Motor neuron (in vitro differentiated cells): ENCODE data around the gene SDK1. TPM values are rescaled to one million over a fixed set of nuclear protein-coding genes. Genes with fewer than 3 reads are reported as not detected.
A peak's percentile ranks its signal among the peaks of the same experiment; 100 is the strongest.

Experiments used
- ATAC-seq, 8 experiments: fragments of 200-7000 bp; cut with Tn5 transposase; replicated peaks in 6 of 8; 2 replicates each; pipeline ENCODE4 v1.8.0; 2021; ENCODE audit warnings: mild to moderate bottlenecking in 8 of 8, moderate library complexity in 8 of 8
- H3K27ac ChIP-seq, 2 donors: fragments of 250-450 bp; sonication (Bioruptor Pico); 2 replicates each; pipeline ENCODE4 v1.9.0; 2021; ENCODE audit warnings: antibody characterized with exemption in 2 of 2, mild to moderate bottlenecking in 2 of 2, moderate library complexity in 1 of 2
- H3K4me1 ChIP-seq, 2 donors: fragments of 250-450 bp; sonication (Bioruptor Pico); replicated peaks in 1 of 2; 2 replicates each; pipeline ENCODE4 v1.6.1; 2021; ENCODE audit warnings: antibody characterized with exemption in 2 of 2, mild to moderate bottlenecking in 2 of 2, moderate library complexity in 1 of 2
- H3K4me3 ChIP-seq, 5 donors: fragments of 250-450 bp; sonication (Bioruptor Pico); 2 replicates each; pipeline ENCODE4 v1.9.0; 2021; ENCODE audit warnings: antibody characterized with exemption in 5 of 5, mild to moderate bottlenecking in 5 of 5, moderate library complexity in 4 of 5
- WGBS, 10 experiments: fragments of 450-650 bp; shearing (Covaris generic); methylation state at CpG; one replicate each; pipeline ENCODE4 v1.0.0; 2022; 5-methylcytosine and 5-hydroxymethylcytosine counted together
- in situ Hi-C, 9 experiments: fragments of 400-800 bp; cut with MboI; loops; one replicate each; pipeline ENCODE4 v1.15.0; 2021; ENCODE audit warnings: low sequenced_read_pairs in 9 of 9, low pct_unique_long_range_greater_than_20kb in 2 of 9; ENCODE audit not compliant: unreplicated experiment in 9 of 9
- total RNA-seq, 8 experiments: library from RNA; unstranded; fragments of 300-600 nt; gene quantifications; 2 replicates each; pipeline versions ENCODE4 v1.2.3 to v1.2.4, GENCODE V29; 2022

Gene SDK1
- total RNA-seq, 8 experiments from 2014 or later = 0.66 to 30.6 (median 8.0) TPM

DNA sequence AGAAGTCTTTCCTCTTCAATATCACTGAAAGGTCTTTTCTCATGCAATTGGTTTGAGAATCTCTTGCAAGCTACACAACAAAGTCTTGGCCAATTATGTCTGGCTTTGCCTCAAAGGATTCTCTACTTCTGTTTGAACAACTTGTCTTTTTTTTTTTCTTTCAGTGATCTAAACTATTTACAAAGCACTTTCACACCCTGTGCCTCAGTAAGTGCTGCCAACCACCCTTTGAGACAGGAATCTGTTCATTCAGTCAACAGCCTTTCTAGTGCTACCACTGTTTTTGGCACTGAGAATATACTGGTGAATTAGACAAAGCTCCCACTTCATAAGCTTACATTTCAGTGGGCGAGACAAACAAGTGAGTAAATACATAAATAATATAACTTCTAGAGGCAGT lies 26.9 kb upstream of the SDK1 start:
- H3K4me3 ChIP-seq = no peak overlapping the region
- 0 to 100% (median 50%) methylated on average over 1 of the region's 1 CpG; no CpG with 5 or more reads in 5 of the 10 experiments for WGBS, 10 experiments
- peak in 1 of 8 experiments; percentile 72 for ATAC-seq
- in situ Hi-C loops = no loop called here
- H3K27ac ChIP-seq = no peak overlapping the region
- peaks cover 12% of the 10 kb centered on the region in 2 donors for H3K4me1 ChIP-seq

DNA sequence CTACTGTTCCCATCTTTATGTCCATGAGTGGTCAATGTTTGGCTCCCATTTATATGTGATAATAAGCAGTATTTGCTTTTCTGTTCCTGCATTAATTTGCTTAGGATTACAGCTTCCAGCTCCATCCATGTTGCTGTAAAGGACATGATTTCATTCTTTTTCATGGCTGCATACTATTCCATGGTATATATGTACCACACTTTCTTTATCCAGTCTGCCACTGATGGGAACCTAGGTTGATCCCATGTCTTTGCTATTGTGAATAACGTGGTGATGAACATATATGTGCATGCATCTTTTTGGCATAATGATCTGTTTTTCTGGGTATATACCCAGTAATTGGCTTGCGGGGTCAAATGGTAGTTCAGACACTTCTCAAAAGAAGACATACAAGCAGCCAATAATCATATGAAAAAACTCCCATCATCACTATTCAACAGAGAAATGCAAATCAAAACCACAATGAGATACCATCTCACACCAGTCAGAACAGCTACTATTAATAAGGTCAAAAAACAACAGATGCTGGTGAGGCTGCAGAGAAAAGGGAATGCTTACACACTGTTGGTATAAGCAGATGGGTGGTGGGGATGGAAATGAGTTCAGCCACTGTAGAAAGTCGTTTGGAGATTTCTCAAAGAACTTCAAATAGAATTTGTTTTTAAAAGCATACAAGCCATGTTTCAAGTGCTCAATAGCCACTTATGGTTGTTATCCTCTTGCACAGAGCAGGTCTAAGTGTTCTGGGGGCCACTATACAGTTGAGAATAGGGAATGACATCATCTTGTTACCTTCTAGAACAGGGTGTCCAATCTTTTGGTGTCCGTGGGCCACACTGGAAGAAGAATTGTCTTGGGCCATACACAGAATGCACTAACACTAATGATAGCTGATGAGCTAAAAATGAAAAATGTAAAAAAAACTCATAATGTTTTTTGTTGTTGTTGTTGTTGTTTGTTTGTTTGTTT lies 23.2 kb upstream of the SDK1 start:
- ATAC-seq = no peak
- peaks cover 6 to 10% of the 10 kb centered on the region in 2 donors for H3K4me1 ChIP-seq
- H3K4me3 ChIP-seq = no peak overlapping the region
- no peak overlapping the region for H3K27ac ChIP-seq
- in situ Hi-C loops = loop anchor here in 1 of 9 experiments (25.0 kb wide), 1 partner anchor 391 kb away; no protein-coding TSS in a partner anchor
- 25 to 100% (median 80%) methylated on average over 1 to 4 of the region's 4 CpGs for WGBS, 10 experiments

DNA sequence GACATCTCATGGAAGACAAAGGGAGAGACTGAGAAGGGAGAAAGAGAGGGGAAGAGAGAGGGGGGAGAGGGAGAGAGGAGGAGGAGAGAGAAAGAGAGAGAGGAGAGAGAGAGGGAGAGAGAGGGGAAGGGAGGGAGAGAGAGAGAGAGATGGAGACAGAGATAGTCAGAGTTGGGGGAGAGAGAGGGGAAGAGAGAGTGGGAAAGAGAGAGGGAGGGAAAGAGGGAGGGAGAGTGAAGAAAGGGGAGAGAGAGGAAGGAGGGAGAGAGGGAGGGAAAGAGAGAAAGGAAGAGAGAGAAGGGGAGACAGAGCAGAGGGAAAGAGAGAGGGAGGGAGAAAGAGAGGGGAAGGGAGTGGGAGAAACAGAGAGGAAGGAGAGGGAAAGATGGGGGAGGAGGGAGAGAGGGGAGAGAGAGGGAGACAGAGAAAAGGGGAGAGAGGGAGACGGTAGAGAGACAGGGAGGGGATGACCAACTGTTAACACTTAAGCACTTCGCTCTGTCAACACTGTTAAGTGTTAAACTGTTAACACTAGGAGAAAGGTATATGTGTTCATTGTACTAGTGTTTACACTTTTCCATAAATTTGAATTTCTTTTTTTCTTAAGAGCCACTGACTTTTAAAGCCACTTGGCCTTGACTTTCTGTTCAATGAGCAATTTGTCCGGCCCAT lies 21.8 kb upstream of the SDK1 start:
- Histone ChIP-seq H3K4me3 (no peak overlapping the region), H3K4me1 (peaks cover 0 to 3% of the 10 kb centered on the region in 2 donors), H3K27ac (no peak overlapping the region)
- ATAC-seq = no peak
- WGBS, 10 experiments = 64 to 100% (median 100%) methylated on average over 1 to 2 of the region's 3 CpGs; no CpG with 5 or more reads in 5 of the 10 experiments
- in situ Hi-C loops = loop anchor here in 1 of 9 experiments (25.0 kb wide), 1 partner anchor 392 kb away; no protein-coding TSS in a partner anchor

DNA sequence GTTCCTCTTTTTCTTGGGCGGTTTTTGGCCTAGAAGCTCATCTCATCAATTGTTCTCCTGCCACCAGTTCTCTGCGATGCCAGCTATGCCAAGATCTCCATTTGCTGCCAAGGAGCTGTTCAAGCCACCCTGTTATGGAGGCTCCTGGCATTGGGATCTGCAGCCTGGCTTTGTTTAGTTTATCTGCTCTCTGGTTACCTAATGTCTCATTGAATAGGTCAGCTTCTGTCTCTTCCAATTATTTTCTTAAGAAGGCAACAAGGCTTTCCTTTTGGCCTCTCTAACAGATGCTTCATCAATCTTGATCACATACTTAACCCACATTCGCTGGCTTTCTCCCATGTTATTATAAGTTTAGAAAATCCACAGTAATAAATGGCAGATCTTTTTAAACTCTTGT lies 20.6 kb upstream of the SDK1 start:
- Histone ChIP-seq H3K4me1 (peaks cover 0 to 3% of the 10 kb centered on the region in 2 donors), H3K27ac (no peak overlapping the region), H3K4me3 (no peak overlapping the region)
- no peak for ATAC-seq
- in situ Hi-C loops = loop anchor here in 1 of 9 experiments (25.0 kb wide), 1 partner anchor 393 kb away; no protein-coding TSS in a partner anchor
- 0 to 100% (median 63%) methylated on average over 1 to 2 of the region's 3 CpGs; no CpG with 5 or more reads in 1 of the 10 experiments for WGBS, 10 experiments

DNA sequence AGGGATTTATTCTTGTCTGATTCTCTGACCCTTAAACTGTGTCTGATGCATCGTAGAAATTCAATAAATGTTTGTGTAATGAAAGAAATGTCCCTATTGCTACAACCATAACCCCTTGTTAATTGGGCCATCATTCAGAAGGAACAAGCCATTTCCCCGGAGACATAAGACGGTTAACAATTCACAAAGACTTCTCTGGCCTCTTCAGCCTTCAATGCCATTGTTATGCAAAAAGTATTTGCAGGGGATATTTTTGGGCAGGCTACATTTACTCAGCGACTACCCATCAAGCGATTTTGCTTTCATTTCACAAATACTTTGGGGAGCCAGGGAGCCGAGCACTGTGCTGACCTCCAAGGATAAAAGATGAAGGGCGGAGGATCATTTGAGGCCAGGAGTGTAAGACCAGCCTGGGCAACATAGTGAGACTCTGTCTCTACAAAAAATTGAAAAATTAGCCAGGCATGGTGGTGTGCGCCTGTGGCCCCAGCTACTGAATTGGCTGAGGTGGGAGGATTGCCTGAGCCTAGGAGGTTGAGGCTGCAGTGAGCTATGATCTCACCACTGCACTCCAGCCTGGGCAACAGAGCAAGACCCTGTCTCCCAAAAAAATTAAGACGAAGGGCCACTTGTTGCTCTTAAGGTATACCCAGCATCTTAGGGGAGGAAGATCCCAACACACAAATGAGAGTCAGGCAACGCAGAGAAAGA lies 20.0 kb upstream of the SDK1 start:
- in situ Hi-C loops = loop anchor here in 1 of 9 experiments (25.0 kb wide), 1 partner anchor 394 kb away; no protein-coding TSS in a partner anchor
- H3K4me1 ChIP-seq = peaks cover 0 to 3% of the 10 kb centered on the region in 2 donors
- ATAC-seq = no peak
- no peak overlapping the region for H3K27ac ChIP-seq
- H3K4me3 ChIP-seq = no peak overlapping the region
- WGBS, 10 experiments = 20 to 83% (median 47%) methylated on average over 1 to 10 of the region's 10 CpGs; no CpG with 5 or more reads in 1 of the 10 experiments

DNA sequence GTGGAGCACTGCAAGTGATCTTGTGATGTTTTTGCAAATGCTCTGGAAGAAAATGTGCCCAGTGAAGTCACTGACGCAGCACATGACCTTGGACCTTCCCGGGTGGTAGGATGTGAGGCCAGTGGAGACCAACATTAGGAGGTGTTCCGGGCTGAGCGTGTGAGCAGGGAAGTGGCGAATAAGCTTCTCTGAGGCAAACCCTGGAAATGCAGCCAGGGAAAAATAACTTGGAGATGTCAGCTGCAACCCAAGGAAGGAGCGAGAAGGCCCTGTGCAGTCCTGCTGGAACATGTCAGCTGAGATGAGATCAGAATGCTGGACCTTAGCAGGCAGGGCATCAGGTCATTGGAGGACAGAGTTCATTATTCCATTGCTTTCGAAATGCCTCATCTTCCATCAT lies 18.6 kb upstream of the SDK1 start:
- WGBS, 10 experiments = 18 to 100% (median 87%) methylated on average over 3 to 4 of the region's 7 CpGs; no CpG with 5 or more reads in 4 of the 10 experiments
- H3K4me3 ChIP-seq = no peak overlapping the region
- ATAC-seq = peak in 5 of 8 experiments; percentile 50 to 75 (median 58)
- H3K4me1 ChIP-seq = peaks cover 0 to 3% of the 10 kb centered on the region in 2 donors
- in situ Hi-C loops = loop anchor here in 1 of 9 experiments (25.0 kb wide), 1 partner anchor 395 kb away; no protein-coding TSS in a partner anchor
- H3K27ac ChIP-seq = no peak overlapping the region

DNA sequence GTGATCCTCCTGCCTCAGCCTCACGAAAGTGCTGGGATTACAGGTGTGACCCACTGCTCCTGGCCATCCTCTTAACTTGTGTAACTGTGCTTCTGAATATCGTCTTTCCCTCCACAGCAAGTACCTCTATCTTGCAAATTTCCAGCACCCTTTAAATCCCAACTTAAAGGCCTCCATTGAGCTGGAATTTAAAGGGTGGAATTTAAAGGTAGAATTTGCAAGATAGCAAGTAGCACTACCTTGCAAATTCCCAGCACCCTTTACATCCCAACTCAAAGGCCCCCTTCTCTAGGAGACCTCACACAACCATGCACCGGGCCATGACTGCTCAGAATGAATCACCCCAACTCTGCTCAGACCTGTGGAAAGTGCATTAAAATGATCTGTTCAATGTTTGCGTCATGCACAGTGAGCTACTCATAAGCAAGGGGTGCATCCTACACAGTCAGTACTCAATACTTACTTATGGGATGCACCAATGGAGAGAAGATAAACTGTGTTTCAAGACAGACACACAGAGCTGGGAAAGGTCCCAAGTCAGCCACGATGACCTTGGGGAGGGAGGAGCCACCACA lies 17.8 kb upstream of the SDK1 start:
- no peak for ATAC-seq
- Histone ChIP-seq H3K27ac (no peak overlapping the region), H3K4me1 (peaks cover 0 to 3% of the 10 kb centered on the region in 2 donors), H3K4me3 (no peak overlapping the region)
- in situ Hi-C loops = loop anchor here in 1 of 9 experiments (25.0 kb wide), 1 partner anchor 396 kb away; no protein-coding TSS in a partner anchor
- 29 to 76% (median 62%) methylated on average over 1 to 3 of the region's 5 CpGs; no CpG with 5 or more reads in 4 of the 10 experiments for WGBS, 10 experiments

DNA sequence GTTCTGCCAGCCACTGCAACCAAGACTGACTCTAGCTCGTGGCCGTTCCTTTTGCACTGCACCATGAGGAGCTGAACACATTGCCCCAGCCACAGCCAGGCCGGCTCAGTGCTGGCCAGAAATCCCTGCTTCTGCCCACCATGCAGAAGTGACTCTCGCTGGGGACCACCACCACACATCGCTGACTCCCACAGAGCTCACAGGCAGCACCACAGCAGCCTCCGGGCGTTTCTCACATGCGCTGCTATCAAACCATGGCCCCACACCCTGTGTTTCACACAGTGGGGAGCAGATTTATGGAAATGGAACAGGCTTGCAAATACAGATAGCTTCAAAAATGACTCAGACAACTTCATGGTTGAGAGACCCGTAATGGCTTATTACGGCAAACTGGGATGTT lies 15.4 kb upstream of the SDK1 start:
- Histone ChIP-seq H3K27ac (no peak overlapping the region), H3K4me3 (no peak overlapping the region), H3K4me1 (peaks cover 0 to 3% of the 10 kb centered on the region in 2 donors)
- in situ Hi-C loops = loop anchor here in 1 of 9 experiments (25.0 kb wide), 1 partner anchor 398 kb away; no protein-coding TSS in a partner anchor
- ATAC-seq = peak in 2 of 8 experiments; percentile 21 to 42
- WGBS, 10 experiments = 0 to 100% (median 65%) methylated on average over 1 to 7 of the region's 10 CpGs; no CpG with 5 or more reads in 3 of the 10 experiments

DNA sequence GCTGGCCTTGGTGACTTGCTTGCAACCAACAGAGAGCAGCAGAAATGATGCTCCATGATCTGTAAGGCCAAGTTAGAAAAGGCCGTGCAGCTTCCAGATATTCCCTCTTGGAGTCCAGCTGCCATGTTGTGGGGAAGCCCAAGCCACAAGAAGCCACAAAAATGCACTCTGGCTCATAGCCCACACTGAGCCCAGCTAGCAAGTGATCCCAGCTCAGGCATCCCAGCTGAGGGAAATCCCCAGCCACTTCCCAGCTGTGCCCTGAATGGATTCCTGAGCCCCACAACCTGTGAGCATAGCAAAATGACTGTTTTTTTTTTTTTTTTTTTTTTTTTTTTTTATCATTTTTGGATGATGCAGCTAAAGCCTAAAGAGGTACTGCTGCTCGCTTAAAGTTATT lies 11.1 kb upstream of the SDK1 start:
- 0 to 100% (median 70%) methylated on average over 1 to 2 of the region's 2 CpGs for WGBS, 10 experiments
- in situ Hi-C loops = loop anchor here in 1 of 9 experiments (25.0 kb wide), 1 partner anchor 403 kb away; no protein-coding TSS in a partner anchor
- H3K4me3 ChIP-seq = no peak overlapping the region
- no peak overlapping the region for H3K27ac ChIP-seq
- ATAC-seq = no peak
- no peaks in the 10 kb centered on the region for H3K4me1 ChIP-seq

DNA sequence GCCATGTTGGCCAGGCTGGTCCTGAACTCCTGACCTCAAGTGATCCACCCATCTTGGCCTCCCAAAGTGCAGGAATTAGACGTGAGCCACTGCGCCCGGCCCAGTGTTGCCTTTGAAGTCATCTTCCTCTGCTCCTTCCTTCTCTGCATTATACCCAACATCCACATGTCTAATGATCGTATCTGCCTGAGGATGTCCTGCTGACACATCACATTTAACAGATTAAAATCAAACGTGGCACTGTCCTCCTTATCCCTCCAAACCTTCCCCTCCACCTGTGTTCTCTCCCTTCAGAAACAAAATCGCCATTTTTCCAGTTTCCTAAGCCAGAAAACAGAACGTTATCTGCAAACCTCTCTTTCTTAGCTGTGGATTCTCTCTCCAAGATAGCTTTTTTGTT lies 8.4 kb upstream of the SDK1 start:
- H3K27ac ChIP-seq = no peak overlapping the region
- in situ Hi-C loops = loop anchor here in 1 of 9 experiments (25.0 kb wide), 1 partner anchor 405 kb away; no protein-coding TSS in a partner anchor
- no peak for ATAC-seq
- 0 to 100% (median 73%) methylated on average over 2 to 7 of the region's 7 CpGs; no CpG with 5 or more reads in 3 of the 10 experiments for WGBS, 10 experiments
- H3K4me3 ChIP-seq = no peak overlapping the region
- H3K4me1 ChIP-seq = no peaks in the 10 kb centered on the region

DNA sequence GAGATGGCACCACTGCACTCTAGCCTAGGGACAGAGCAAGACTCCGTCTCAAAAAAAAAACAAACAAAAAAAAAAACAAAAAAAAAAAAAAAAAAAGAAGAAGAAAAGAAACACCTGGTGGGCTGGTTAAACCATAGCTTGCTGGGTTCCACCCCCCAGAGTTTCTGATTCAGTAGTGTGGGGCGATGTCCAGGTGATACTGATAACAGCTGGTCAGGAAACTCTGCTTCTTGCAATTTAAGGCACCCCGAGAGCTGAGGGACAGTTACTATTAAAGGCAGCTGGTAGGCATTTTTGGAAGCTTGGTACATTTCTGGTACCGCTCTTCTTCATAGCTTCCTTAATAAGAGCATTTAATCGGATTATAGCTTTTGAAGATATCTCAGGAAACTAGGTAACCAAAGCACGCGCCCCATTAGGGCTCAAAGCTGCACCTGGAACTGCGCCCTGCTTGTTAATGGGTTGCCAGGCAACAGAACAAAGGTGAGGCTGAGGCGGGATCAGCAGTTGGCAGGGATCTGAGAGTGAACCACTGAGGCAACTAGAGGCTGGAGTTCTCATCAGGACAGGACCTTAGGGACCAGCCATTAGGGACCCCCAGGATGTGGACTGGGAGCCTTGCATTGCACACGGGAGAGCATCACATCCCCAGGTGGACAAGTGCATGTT lies 6.5 kb upstream of the SDK1 start:
- H3K27ac ChIP-seq = no peak overlapping the region
- H3K4me1 ChIP-seq = no peaks in the 10 kb centered on the region
- WGBS, 10 experiments = 6 to 98% (median 81%) methylated on average over 2 to 9 of the region's 10 CpGs; no CpG with 5 or more reads in 1 of the 10 experiments
- no peak overlapping the region for H3K4me3 ChIP-seq
- no peak for ATAC-seq
- in situ Hi-C loops = loop anchor here in 1 of 9 experiments (25.0 kb wide), 1 partner anchor 407 kb away; no protein-coding TSS in a partner anchor
